Stimulated activated CD4-positive, alpha-beta T cell treated with anti-CD3 and anti-CD28 coated beads, TNF-alpha, amount 100 ng/mL, for 1 hour (primary cell): ENCODE data around the gene DHX8.
A peak's percentile ranks its signal among the peaks of the same experiment; 100 is the strongest.

Experiments
- DNase-seq, 3 donors: peaks; one replicate each; pipeline ENCODE4 v3.0.0-alpha.2; 2020; ENCODE audit warnings: low read depth in 3 of 3, low spot score in 1 of 3

Gene DHX8

DNA sequence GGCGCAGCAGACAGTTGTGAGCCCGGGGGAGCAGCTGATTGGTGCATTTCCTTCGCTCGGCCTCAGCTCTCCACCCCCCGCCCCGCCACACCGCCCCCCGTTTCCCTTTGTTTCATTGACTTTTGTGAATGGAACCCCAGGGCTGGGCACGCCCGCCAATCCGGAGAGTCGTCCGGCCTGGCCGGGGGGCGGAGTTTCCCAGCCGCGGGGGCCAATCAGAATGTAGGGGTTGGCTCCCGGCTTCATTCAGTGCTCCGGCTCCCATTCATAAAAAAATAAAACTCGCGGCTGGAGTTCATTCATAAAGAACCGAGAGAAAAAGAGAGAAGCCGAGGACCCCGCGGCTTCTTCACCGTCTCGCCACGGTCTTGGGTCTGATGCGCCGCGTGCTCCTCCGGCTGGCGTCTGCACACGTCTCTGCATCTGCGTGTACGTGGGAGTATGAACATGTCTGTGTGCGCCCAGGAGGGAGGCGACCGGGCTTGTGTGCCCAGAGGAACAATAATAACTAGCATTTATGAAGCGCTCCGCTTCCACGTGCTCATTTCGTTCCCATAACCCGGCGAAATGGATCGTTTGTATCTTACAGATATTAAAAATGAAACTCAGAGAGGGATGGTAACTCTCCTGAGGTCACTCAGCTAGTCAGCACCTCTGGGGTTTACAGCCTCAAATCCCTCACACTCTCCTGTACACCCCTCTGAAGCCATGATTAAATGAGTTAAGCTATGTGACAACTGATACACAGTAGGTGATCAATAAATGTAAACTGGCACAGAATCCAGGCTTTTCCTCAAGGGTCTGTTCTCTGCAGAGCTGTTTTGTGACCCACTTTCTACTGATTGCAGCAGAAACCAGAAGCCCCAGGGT is 62.8 kb downstream of the DHX8 start, which contains the start of gene ETV4:
Gene ETV4, minus strand, starts transcription at position 22 of the 870 bp plus-strand sequence. CDS start 723 bp downstream, outside the sequence.
- DNase-seq = peak; percentile 68 to 87 (median 68)

DNA sequence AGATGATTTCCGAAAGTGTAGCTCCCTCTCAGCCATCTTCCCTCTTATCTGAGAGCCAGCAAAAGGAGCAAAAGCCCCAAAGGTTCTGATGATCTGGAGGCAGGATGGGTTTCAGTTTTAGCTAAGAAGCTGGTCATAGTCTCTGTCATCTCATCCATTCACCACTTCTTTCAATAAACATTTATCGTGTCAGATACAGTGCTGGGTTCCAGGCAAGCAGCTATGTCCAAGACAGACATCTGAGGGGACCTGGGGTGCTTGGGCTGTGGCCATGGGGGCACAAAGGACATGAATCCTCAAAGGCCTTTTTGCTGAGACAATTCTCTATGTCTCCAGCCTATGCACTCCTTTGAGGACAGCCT is 63.4 kb downstream of the DHX8 start:
- no peak for DNase-seq

DNA sequence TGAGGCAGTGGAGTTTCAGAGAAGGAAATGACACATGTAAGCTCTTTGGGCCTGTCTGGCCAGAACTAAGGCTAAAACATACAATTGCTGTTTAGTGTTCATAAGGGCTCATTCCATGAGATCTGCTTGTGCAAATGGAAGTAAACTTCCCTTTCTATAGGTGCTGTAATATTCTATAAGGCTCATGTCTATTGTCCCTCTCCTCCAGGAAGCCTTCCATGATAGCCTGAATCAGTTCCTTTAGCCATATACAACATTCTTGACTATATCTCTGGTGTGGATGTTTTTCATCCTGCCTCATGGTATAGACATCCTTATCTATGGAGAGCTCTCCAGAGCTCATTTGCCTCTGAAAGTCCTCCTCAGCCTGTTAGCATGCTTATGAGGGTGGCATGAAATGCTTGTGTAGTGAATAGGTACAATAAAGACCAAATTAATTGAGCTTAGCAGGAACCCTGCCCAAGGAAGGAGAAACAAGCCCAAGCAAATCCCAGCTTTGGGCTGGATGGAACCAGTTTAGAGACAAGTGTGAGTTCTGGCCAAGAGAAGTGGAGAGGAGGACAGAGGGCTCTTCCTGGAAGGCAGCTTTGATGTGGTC is 64.0 kb downstream of the DHX8 start:
- DNase-seq = no peak

DNA sequence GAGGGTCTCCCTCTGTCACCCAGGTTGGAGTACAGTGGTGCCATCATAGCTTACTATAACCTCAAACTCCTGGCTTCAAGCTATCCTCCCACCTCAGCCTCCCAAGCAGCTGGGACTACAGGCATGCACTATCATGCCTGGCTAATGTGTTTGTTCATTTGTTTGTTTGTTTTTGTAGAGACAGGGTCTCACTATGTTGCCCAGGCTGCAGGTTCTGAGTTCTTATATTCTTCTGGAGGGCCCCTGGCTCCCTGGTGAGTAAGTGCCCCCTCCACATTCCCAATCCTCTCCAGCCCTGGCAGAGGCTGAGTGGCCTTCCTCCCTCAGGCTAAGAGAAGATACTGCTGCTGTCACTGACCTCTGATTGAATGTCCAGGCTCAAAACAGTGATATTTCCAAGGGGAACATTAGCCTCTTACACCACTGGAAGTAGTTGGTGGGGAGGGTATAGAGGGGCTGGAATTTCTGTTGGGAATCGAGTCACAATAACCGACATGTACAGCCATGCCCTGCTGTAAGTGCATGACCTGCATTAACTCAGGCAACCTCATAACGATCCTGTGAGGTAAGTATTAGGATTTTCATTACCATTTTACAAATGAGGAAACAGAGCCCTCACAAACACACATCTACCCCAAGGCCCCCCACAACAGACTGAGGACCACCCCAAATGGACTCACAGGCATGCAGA is 65.1 kb downstream of the DHX8 start:
- no peak for DNase-seq

DNA sequence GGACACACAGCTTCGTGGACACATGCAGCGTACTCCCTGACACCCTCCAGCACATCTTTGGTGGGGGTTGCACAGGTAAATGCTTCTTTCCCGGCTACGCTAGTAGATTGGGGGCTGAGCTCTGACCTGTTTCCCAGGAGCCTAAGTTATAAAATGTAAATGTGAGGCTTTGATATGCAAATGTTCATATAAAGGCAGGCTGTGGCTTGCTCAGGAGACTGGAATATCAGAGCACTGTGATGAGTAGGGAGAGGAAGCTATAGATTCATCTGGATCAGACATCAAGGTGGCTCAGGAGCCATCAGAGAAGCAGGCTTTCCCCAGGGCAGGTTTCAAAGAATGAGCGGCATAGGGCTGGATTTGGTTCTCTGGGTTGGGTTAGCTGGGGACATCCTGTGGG is 65.7 kb downstream of the DHX8 start:
- no peak for DNase-seq

DNA sequence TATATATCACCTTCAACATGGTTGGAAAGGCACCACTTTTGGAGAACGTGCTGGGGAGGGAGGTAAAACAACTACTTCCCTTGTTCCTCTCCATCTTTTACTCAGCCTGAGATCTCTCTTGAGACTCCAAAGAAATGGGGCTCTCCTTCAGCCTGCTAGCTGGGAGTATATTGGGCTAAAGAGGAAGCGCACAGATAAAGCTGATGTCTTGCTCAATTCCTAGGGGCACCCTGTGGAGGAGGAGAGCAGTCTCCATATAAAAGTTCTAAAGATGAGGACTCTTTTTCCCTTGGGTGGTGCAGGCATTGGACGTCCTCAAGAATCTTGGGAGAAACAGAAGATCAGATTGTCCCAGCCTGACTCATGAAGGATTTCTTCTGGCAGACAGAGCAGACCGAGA is 67.0 kb downstream of the DHX8 start:
- no peak for DNase-seq

DNA sequence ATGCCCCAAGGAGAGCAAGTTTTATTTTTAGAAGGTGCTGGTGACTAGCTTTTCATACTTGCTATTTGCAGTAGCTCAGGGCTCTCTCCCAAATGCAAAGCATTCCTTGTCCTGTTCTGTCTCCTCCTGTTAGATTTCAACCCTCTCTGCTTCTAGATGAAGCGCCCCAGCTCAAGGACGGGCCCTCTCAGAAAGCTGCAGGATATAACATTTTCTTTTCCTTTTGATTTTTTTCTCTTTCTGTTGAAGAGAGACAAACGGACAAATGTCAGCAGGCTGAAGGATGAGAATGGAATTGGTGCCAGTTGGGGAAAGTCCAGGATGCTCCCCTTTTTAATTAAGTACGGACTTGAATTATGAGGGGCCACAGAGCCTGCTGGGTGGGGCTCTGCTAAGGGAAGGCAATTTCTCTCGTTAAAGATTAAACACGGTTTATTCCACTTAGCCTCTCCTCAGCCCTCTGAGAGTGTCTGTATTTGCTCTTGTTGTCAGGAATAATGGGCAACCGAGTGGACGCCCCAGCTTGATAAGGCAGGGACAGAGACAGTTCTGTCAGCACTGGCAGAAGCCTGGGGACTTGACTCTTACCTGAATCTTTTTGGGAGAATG is 68.6 kb downstream of the DHX8 start:
- no peak for DNase-seq

DNA sequence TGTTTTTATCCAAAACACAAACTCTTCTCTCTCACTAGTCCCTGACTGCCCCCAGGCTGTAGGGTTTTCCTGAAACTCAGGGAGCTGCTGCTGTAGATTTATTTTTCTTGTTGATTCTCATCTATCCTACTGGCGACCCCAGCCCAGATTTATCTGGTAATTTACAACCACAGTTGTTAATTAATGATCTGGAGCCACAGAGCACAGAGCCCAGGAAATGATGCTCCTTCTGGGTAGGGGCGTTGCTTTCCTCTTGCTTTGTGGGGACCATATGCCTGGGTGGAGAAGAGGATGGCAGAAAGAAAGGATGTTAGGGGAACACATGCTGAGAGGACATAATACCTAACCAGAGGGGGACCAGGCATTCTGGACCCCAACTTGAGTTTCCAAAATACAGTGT is 69.8 kb downstream of the DHX8 start:
- DNase-seq = no peak

DNA sequence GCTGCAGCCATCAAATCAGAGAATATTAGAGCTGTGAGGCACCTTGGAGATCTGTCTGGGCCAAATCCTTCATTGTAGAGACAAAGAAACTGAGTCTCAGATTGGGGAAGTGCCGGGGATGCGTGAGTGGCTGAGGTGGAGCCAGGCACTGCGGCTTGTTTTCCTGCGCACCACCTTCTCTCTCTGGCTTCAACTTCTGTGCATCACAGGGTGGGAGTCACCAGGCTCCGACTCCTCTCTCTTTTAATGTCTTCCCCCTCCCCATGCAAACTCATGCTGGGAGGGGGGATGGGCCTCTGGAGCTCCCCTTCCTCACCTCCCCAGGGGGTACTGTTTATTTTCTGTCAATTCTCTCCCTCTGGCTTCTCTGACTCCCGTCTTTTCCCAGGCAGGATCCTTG is 71.1 kb downstream of the DHX8 start:
- no peak for DNase-seq

DNA sequence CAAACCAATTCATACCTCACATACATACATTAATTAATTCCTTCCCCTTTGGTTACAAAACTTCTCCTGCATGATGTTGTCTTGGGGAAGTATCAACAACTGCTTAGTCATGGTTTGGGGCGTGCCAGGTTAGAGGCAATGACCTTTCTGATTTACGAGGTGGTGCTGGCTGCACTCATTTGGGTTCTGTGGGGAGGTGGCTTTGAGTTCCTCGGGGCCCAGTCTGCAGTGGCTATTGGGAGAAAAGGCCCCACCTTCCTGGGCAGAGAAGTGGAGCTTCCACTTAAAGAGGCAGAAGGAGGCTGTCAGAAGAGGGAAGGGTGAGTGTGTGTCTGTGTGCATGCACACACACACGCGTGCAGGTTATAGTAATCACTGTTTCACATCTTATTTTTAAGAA is 72.5 kb downstream of the DHX8 start:
- DNase-seq = no peak

DNA sequence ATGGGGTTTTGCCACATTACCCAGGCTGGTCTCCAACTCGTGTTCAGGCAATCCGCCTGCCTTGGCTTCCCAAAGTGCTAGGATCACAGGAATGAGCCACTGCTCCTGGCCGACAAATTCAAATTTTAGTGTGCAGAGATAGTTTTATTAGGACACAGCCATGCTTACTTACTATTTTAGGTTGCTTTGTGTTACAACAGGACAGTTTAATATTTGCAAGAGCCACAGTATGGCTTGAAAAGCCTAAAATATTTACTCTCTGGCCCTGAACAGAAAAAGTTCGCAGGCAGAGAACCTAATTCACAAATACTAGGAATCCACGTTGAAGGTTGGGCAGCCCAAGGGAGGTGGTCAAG is 75.0 kb downstream of the DHX8 start:
- no peak for DNase-seq

DNA sequence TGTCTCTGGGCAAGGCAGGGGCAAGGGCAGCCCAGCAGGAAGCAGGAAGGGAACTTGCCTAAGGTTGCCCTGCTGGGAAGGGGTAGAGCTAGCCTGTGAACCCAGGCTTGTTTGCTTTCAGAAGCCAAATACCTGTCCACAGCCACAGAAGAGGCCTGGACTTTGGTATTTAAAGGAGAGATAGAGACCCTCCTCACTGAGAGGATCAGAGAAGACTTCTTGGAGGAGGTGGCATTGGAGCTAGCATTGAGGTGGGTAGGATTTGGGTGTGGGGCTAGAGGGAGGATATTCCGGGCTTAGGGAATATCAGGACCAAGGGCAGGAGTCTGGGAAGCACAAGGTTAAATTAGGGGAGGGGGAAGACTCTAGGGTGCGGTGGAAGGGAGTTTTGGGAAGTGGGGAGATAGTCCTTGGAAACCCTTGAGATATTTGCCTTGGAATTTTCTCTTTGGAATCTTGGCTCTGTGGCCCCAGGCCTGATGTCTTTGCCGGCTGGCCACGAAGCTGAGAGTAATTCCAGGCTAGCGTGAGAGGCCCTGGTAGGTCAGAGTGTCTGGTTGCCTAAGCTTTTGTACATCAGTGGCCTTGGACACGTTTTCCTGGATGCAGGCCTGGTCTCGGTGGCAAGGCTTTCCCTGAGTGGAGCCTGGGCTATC is 75.5 kb downstream of the DHX8 start:
- no peak for DNase-seq

DNA sequence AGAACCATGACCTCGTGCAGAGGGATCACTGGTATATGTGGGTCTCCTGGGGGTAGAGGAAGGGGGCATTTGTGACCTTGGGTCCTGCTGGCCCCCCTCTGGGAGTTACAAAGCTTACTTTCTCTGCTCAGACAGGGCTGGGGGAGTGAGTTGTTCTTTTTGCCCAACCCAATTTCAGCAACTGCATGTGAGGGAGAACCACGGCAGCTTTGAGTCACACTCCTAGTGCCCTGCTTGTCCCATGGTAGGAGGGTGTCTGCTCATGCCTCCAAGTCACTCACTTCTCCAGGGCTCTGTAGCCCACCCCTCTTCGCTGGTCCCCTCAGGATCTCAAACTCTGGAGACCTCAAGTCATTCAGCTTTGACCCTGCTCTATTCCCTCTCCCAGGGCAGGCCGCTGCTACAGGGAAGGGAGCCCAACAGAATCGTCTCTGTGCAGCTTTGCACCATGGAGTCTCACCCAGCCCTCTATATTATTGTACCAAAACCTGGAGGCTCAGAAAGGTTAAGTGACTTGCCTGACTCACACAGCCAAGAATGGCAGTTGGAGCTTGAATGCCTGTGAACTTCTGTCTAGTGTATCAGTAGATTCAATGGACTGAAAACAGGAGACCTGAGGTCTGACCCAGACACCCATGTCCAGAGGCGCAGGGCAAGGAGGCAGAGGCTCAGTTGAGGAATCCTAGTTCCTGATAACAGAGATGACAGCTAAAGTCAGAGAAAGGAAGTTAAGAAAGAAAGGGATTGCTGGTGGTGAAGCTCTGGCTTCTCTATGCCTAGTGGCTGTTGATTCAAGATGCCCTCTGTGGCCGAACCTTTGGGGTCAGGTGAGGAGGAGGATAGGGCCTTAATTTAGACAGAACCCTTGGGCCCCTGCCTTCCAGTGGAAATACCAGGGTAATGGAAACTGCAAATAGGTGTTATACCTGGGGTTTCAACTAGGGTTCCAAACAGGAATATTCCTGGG is 77.0 kb downstream of the DHX8 start:
- DNase-seq = no peak

DNA sequence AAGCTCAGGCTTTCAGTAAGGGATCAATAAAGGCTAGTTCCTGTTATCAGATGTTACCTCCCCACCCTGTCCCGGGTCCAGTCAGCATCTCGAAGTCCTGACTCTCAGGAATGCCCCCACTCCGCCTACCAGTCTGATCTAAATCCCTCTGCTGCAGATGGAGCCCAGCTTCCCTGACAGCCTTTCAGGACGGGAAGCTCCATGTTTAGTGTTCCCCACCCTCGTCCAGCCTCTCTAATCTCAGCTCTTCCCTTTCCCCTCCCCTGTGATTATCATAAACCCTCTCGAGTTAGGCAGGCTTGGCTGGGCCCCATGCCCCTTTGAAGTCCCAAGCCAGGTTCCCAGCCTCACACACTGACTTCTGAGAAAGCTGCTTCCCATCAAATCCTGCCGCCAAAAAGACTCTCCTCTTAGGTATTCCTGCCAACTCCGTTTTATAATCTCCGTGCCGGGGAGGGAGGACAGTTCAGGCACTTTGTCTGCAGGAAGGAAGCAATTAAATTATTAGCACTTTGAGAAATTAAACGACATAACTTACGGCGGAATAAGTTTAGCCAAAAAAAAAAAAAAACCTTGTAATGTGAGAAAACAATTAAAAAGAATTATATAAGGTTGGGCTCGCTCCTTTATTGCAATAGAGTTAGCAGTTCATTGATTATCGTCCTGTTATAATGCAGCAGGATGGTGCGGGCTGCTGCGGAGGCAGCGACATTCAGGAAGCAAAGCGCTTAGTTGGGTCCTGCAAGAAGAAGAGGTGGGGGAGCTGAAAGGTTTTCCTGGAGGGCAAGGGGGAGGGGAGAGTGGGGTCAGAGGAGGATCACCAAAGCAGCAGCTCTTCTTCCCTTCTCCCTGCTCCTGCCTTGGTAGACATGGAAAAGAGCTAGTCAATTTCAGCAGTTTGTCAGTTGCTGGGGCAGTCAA is 79.2 kb downstream of the DHX8 start:
- no peak for DNase-seq

DNA sequence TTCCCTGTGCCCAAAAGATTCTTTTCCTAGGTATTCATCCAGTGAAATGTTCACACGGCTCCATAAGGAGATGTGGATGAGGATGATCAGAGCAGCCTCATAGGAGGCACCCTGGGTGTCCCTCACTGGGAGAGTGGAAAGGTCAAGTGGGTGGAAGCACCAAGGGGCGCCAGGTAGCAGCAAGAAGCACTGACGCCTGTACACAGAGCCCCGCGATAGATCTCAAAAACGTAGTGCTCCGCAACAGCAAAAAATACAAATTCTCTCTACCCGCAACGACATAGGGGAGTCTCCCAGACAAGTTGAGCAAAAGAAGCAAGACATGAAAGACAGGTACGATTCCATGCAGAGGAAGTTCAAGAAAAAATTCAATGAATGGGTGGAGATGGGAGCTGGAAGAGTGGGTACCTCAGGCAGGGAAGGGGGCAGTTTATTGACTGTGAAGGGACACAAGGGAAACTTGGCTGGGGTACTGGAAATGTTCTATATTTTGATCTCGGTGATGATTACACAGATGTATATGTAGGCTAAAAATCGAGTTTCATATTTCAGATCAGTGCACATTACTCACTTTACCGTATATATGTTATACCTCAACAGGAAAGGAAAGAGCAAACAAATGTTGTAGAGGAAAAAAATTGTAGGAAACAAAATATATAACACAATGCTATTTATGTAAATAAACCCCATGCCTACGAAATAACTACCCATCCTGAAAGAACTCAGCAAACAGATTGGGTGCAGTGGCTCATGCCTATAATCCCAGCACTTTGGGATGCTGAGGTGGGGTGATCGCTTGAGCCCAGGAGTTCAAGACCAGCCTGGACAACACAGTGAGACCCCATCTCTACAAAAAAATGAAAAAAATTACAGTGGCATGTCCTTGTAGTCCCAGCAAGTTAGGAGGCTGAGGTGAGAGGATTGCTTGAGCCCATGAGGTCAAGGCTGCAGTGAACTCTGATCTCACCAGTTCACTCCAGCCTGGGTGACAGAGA is 80.1 kb downstream of the DHX8 start:
- DNase-seq = no peak

DNA sequence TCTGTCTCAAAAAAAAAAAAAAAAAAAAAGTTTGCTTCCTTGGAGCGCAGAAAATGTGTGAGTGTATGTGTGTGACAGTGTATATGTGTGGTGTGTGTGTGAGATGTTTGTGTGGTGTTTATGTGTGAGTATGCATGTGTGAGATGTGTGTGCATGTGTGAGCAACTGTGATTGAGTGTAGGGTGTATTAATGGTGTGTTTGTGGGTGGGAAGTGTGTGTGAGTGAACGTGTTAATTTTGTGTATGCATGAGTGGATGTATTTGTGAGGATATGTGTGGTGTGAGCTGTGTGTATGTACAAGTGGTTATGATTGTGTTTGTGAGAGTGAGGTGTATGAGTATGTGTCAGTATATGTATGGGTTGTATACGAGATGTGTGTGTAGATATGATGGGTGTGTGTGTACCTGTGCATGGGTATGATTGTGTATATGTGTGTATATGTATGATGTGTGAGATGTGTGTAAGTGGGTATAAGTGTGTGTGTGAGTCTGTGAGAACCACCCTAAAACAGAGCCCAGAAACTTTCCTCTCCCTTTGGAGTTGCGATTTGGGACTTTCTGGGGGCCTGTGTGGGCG is 84.8 kb downstream of the DHX8 start:
- no peak for DNase-seq

DNA sequence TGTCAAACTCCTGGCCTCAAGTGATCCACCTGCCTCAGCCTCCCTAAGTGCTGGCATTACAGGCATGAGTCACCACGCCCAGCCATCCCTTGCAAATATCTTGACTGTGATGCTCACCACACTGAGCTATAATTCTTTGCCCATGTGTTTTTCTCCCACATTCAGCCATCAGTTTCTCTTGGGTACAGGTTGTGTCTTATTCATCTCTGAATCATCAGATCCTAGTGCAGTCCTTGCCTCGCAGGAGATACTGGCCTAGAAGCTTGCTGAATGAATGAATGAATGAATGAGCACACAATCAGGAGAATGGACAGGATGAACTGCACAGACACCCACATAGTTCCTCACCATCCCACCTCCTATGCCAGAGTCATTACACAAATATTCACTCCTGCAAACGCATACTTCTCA is 86.7 kb downstream of the DHX8 start:
- DNase-seq = no peak
